C4-2B (cell line): ENCODE measurements around the gene DIPK1C.

Experiments
- H3K27ac ChIP-seq: fragments of 450-650 bp; 2 replicates; pipeline ENCODE4 v1.5.1; 2017
- CTCF ChIP-seq: fragments of 450-650 bp; conservative IDR thresholded peaks from 2 replicates; pipeline ENCODE4 v1.5.1; 2017; ENCODE audit warnings: mild to moderate bottlenecking
- ZFX ChIP-seq: fragments of 450-650 bp; IDR thresholded peaks from 2 replicates; pipeline ENCODE4 v1.6.1; 2017

DIPK1C gene

GRCh38 chr18:74457725-74458421 is 765 bp upstream of the DIPK1C start:
- H3K27ac ChIP-seq = no peak overlapping the region
- TF ChIP-seq CTCF = no peak
- TF ChIP-seq ZFX = no peak

GRCh38 chr18:74456349-74457042 is 612 bp downstream of the DIPK1C start:
- no peak overlapping the region for H3K27ac ChIP-seq
- TF ChIP-seq CTCF (no peak), ZFX (no peak)

DNA sequence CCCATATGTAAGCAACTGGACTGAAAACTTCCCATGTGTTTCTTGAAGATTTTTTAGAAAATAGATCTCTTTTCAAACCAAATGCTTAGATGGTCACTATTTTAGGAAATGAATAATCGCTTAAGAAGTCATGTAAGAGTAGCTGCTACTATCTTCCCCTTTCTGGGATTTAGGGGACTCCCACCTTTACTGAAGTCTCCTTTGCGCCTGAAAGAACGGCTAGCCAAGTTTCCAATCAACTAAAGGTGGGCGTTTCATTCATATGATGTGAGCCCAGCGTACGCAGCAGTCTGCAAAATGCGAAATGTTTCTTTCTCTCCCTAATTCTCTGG is 1.1 kb downstream of the DIPK1C start:
- H3K27ac ChIP-seq = no peak overlapping the region
- no peak for TF ChIP-seq CTCF
- no peak for TF ChIP-seq ZFX

GRCh38 chr18:74455386-74455785 is 1.7 kb downstream of the DIPK1C start:
- no peak overlapping the region for H3K27ac ChIP-seq
- TF ChIP-seq ZFX = no peak
- no peak for TF ChIP-seq CTCF

- H3K27ac ChIP-seq = no peak overlapping the region
- TF ChIP-seq ZFX = no peak
These were observed 2.8 kb downstream of the DIPK1C start for GRCh38 chr18:74454279-74454751.

DNA sequence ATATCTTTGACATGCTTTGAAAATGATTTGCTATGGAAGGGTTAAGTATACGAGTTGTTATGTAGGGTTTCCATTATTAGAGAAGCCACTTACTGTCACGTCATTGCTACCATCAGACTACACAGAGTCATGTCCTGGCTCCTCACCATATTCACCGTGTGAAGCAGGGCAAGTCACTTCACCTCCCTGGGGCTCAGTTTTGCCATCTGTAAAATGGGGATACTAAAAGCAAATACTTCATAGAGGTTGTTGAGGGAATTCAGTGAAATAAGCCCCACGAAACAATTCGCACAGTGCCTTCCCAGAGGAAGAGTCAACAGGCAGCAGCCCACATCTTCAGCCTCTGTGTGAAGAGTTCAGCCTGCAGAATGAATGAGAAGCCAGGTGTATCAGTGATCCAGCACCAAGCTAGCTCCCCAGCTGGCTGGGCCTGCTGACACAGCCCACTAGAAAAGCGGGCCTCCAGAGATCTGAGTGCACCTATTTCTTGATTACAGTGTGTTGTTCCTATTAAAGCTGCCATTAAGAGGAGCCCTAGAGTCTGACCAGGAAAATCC is 3.4 kb downstream of the DIPK1C start:
- H3K27ac ChIP-seq = no peak overlapping the region
- TF ChIP-seq ZFX (no peak), CTCF (no peak)

GRCh38 chr18:74453016-74453566 is 4.0 kb downstream of the DIPK1C start:
- no peak for TF ChIP-seq ZFX
- TF ChIP-seq CTCF = no peak
- H3K27ac ChIP-seq = no peak overlapping the region
